ENCODE measurements around the gene PAMR1.
A peak's percentile ranks its signal among the peaks of the same experiment; 100 is the strongest.

The PAMR1 gene

GRCh38 chr11:35390737-35391682, 134.4 kb downstream of the PAMR1 start:
- H3K4me1 Mint-ChIP-seq = peaks cover 26% of the 10 kb centered on the region
- no peaks in the 10 kb centered on the region for H3K36me3 Mint-ChIP-seq
- no peaks in the 10 kb centered on the region for H3K9me3 Mint-ChIP-seq
- peaks cover 15% of the 10 kb centered on the region for H3K27me3 Mint-ChIP-seq
- peak; percentile 87 for ATAC-seq
- H3K27ac Mint-ChIP-seq = peak overlapping the region; percentile 49
- peak overlapping the region; percentile 29 for H3K4me3 Mint-ChIP-seq

- peaks cover 15% of the 10 kb centered on the region for H3K27me3 Mint-ChIP-seq
- H3K4me1 Mint-ChIP-seq = peaks cover 26% of the 10 kb centered on the region
- H3K9me3 Mint-ChIP-seq = no peaks in the 10 kb centered on the region
- no peak for ATAC-seq
- no peak overlapping the region for H3K4me3 Mint-ChIP-seq
- H3K27ac Mint-ChIP-seq = peak overlapping the region; percentile 49
- H3K36me3 Mint-ChIP-seq = no peaks in the 10 kb centered on the region
Measured at GRCh38 chr11:35389897-35390465, 135.4 kb downstream of the PAMR1 start.

- peak overlapping the region; percentile 32 for H3K27ac Mint-ChIP-seq
- H3K4me3 Mint-ChIP-seq = no peak overlapping the region
- peaks cover 12% of the 10 kb centered on the region for H3K27me3 Mint-ChIP-seq
Measured at GRCh38 chr11:35389112-35389511, 136.3 kb downstream of the PAMR1 start.

GRCh38 chr11:35388061-35388460, 137.4 kb downstream of the PAMR1 start:
- no peak for ATAC-seq
- peaks cover 26% of the 10 kb centered on the region for H3K4me1 Mint-ChIP-seq
- no peaks in the 10 kb centered on the region for H3K9me3 Mint-ChIP-seq
- H3K36me3 Mint-ChIP-seq = no peaks in the 10 kb centered on the region
- no peak overlapping the region for H3K27ac Mint-ChIP-seq
- H3K4me3 Mint-ChIP-seq = no peak overlapping the region
- peaks cover 1% of the 10 kb centered on the region for H3K27me3 Mint-ChIP-seq

More at GRCh38 chr11:35389112-35389511, 136.3 kb downstream of the PAMR1 start:
- H3K36me3 Mint-ChIP-seq = no peaks in the 10 kb centered on the region
- H3K4me1 Mint-ChIP-seq = peaks cover 26% of the 10 kb centered on the region
- no peak for ATAC-seq
- no peaks in the 10 kb centered on the region for H3K9me3 Mint-ChIP-seq

GRCh38 chr11:35387111-35387982, 138.1 kb downstream of the PAMR1 start:
- no peak for ATAC-seq
- Mint-ChIP-seq H3K27me3 (no peaks in the 10 kb centered on the region), H3K4me3 (no peak overlapping the region), H3K36me3 (no peaks in the 10 kb centered on the region), H3K9me3 (no peaks in the 10 kb centered on the region), H3K4me1 (peaks cover 23% of the 10 kb centered on the region), H3K27ac (no peak overlapping the region)

GRCh38 chr11:35383953-35384352, 141.5 kb downstream of the PAMR1 start:
- no peaks in the 10 kb centered on the region for H3K9me3 Mint-ChIP-seq
- ATAC-seq = no peak
- no peak overlapping the region for H3K4me3 Mint-ChIP-seq
- no peaks in the 10 kb centered on the region for H3K4me1 Mint-ChIP-seq
- no peak overlapping the region for H3K27ac Mint-ChIP-seq
- H3K27me3 Mint-ChIP-seq = no peaks in the 10 kb centered on the region
- no peaks in the 10 kb centered on the region for H3K36me3 Mint-ChIP-seq

All from stimulated activated memory B cell treated with anti-CD40 and anti-IgM and Interleukin-4, amounts not matched to agents 10 μg/mL and 1 μg/mL and 100 μg/mL, for 72 hours (primary cell).